Lower leg skin (tissue), 3 donors: Measurements from ENCODE around the gene CFAP299.

ENCODE experiments used
- CTCF ChIP-seq, 3 donors: fragments of 450-650 bp; IDR thresholded peaks; one replicate each; pipeline ENCODE4 v1.5.1; 2016; ENCODE audit warnings: antibody characterized with exemption in 3 of 3, mild to moderate bottlenecking in 3 of 3, moderate library complexity in 2 of 3
- POLR2A ChIP-seq, 2 donors: fragments of 450-650 bp; IDR thresholded peaks; one replicate each; pipeline ENCODE4 v1.6.1; 2016 to 2017; ENCODE audit warnings: antibody characterized with exemption in 2 of 2, mild to moderate bottlenecking in 1 of 2, moderate library complexity in 1 of 2

- TF ChIP-seq CTCF (IDR thresholded peaks at IDR 0.05) (no peak), POLR2A (IDR thresholded peaks at IDR 0.05) (no peak)
Measured at GRCh38 chr4:80446664-80447063, 111.1 kb downstream of the CFAP299 start.
